ENCODE data around the gene GSTA5. TPM values are rescaled to one million over a fixed set of nuclear protein-coding genes. Genes with fewer than 3 reads are reported as not detected.
"Not testable (repeated sequence)": the region's sequence is repeated elsewhere in the genome, so short reads cannot be mapped to it uniquely, and the experiment has no call there.

The GSTA5 gene
- total RNA-seq, 2 donors from 2014 or later = not detected

GRCh38 chr6:52829046-52829817 is 11.4 kb downstream of the GSTA5 start:
- H3K4me3 ChIP-seq = no peak overlapping the region
- no peaks in the 10 kb centered on the region for H3K9me3 ChIP-seq
- no peak for DNase-seq (ENCODE audit: low spot score)
- 88% methylated on average over 34 of the region's 37 CpGs for WGBS
- H3K27me3 ChIP-seq (replicated peaks; ENCODE audit: insufficient read depth) = no peaks in the 10 kb centered on the region
- no peak overlapping the region for H3K27ac ChIP-seq
- TF ChIP-seq POLR2AphosphoS5 (IDR thresholded peaks at IDR 0.05) = no peak
- no peaks in the 10 kb centered on the region for H3K4me1 ChIP-seq (replicated peaks)
- no peaks in the 10 kb centered on the region for H3K36me3 ChIP-seq
- intact Hi-C loops (cut with DNase I) = no loop called here

DNA sequence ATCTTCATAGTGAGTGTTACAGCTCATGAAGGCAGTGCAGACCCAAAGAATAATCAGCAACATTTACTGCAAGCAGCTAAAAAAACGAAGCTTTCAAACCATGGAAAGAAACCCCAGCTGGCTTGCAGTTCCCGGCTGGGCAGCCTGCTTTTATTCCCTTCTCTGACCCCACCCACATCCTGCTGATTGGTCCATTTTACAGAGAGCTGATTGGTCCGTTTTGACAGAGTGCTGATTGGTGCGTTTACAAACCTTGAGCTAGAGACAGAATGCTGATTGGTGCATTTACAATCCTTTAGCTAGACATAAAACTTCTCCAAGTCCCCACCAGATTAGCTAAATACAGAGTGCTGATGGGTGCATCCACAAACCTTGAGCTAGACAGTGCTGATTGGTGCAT is 12.0 kb downstream of the GSTA5 start:
- H3K36me3 ChIP-seq; H3K9me3 ChIP-seq; DNase-seq (ENCODE audit: low spot score); intact Hi-C loops (cut with DNase I); H3K4me1 ChIP-seq (replicated peaks); H3K27ac ChIP-seq; H3K4me3 ChIP-seq; H3K27me3 ChIP-seq (replicated peaks; ENCODE audit: insufficient read depth): not testable (repeated sequence)
- 80% methylated on average over 4 of the region's 4 CpGs for WGBS

DNA sequence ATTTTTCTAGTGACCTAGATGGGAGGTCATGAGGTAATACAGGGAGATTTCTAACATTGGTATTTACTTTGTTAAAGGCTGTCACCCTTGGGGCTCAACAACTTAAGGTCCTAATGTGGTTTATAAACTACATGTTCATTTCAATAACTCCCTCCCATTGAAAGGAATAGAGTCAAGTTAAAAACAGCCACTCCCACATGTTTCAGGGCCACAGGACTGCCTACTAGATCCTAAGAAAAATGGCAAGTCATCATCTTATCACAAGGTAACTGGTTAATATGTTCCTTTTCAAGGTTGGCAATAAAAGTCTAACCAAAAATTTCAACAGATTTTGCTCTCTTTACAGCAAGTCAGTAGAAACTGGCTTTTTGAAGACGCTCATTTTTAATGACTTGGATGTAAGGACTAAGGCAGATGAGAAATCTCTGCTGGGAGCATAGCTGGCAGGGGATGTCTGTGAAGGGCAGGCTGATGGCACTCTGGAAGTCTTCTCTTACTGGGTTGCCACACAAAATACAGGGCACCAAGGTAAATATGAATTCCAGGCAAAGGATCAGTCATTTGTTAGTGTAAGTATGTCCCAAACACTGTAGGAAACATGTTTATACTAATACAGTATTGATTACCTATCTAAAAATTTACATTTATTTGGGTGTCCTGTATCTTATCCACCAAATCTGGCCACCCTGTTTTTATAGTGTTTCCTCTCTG is 13.4 kb downstream of the GSTA5 start:
- H3K4me1 ChIP-seq (replicated peaks); H3K27me3 ChIP-seq (replicated peaks; ENCODE audit: insufficient read depth); H3K36me3 ChIP-seq; intact Hi-C loops (cut with DNase I); DNase-seq (ENCODE audit: low spot score); H3K4me3 ChIP-seq; H3K27ac ChIP-seq; H3K9me3 ChIP-seq: not testable (repeated sequence)
- WGBS = 89% methylated on average over 1 of the region's 1 CpG

DNA sequence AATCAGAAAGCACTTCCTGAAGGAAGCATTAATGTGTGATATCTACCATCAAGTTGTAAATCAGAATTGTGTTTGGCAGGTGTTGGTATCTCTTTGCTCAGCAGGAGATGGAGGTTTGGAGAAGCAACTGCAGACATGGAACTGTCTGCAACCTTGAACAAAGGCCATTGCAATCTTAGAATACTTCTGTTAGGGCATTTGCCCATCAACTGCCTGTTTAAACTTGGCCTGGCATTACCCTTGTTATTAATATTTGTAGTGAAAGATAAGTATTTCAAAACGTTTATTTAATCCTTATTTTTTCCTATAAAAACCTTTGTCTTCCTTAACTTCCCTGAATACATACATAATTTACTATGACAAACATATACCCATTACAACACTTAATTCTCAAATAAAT is 14.1 kb downstream of the GSTA5 start:
- no peaks in the 10 kb centered on the region for H3K27me3 ChIP-seq (replicated peaks; ENCODE audit: insufficient read depth)
- 8% methylated on average over 1 of the region's 1 CpG for whole genome bisulfite sequencing
- no peak overlapping the region for H3K27ac ChIP-seq
- no peaks in the 10 kb centered on the region for H3K4me1 ChIP-seq (replicated peaks)
- H3K9me3 ChIP-seq = no peaks in the 10 kb centered on the region
- H3K4me3 ChIP-seq = no peak overlapping the region
- intact Hi-C loops (cut with DNase I) = no loop called here
- no peak for DNase-seq (ENCODE audit: low spot score)
- no peaks in the 10 kb centered on the region for H3K36me3 ChIP-seq
- no peak for TF ChIP-seq CTCF (IDR thresholded peaks at IDR 0.05)
- TF ChIP-seq POLR2AphosphoS5 (IDR thresholded peaks at IDR 0.05) = no peak
- no peak for TF ChIP-seq POLR2A (IDR thresholded peaks at IDR 0.05)

- DNase-seq (ENCODE audit: low spot score); intact Hi-C loops (cut with DNase I); H3K27ac ChIP-seq; H3K4me1 ChIP-seq (replicated peaks); H3K4me3 ChIP-seq; H3K27me3 ChIP-seq (replicated peaks; ENCODE audit: insufficient read depth); H3K36me3 ChIP-seq; H3K9me3 ChIP-seq: not testable (repeated sequence)
- 74% methylated on average over 4 of the region's 4 CpGs for WGBS
These were observed 14.6 kb downstream of the GSTA5 start for GRCh38 chr6:52825900-52826459.

DNA sequence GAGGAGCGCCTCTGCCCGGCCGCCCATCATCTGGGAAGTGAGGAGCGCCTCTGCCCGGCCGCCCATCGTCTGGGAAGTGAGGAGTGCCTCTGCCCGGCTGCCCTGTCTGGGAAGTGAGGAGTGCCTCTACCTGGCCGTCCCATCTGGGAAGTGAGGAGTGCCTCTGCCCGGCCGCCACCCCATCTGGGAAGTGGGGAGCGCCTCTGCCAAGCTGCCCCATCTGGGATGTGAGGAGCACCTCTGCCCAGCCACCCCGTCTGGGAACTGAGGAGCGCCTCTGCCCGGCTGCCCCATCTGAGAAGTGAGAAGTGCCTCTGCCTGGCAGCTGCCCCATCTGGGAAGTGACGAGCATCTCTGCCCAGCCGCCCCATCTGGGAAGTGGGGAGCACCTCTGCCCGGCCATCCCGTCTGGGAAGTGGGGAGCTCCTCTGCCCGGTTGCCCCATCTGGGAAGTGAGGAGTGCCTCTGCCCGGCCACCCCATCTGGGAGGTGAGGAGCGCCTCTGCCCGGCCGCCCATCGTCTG is 15.3 kb downstream of the GSTA5 start:
- intact Hi-C loops (cut with DNase I); H3K27me3 ChIP-seq (replicated peaks; ENCODE audit: insufficient read depth): not testable (repeated sequence)
- WGBS = 97% methylated on average over 25 of the region's 25 CpGs

DNA sequence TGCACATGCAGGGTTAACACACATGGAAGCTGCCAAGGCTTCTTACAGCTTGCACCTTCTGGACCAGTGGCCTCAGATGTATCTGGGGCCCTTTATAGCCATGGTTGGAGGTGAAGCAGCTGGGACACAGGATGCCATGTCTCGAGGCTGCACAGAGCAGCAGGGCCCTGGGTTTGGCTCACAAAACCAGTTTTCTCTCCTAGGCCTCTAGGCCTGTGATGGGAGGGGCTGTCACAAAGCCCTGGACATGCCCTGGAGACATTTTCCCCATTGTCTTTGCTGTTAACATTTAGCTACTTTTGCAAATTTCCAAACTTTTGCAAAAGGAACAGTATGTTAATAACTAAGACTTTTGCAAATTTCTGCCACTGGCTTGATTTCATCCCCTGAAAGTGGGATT is 18.8 kb downstream of the GSTA5 start:
- intact Hi-C loops (cut with DNase I) = no loop called here
- DNase-seq (ENCODE audit: low spot score) = no peak
- no peak overlapping the region for H3K27ac ChIP-seq
- TF ChIP-seq CTCF (IDR thresholded peaks at IDR 0.05) (no peak), POLR2A (IDR thresholded peaks at IDR 0.05) (no peak), POLR2AphosphoS5 (IDR thresholded peaks at IDR 0.05) (no peak)
- no peaks in the 10 kb centered on the region for H3K9me3 ChIP-seq
- H3K4me1 ChIP-seq (replicated peaks) = no peaks in the 10 kb centered on the region
- H3K27me3 ChIP-seq (replicated peaks; ENCODE audit: insufficient read depth) = no peaks in the 10 kb centered on the region
- no peak overlapping the region for H3K4me3 ChIP-seq
- no peaks in the 10 kb centered on the region for H3K36me3 ChIP-seq
- 28% methylated on average over 1 of the region's 1 CpG for WGBS

More for the DNA sequence above, 15.3 kb downstream of the GSTA5 start:
- H3K27ac ChIP-seq; DNase-seq (ENCODE audit: low spot score); H3K9me3 ChIP-seq; H3K36me3 ChIP-seq; H3K4me3 ChIP-seq; H3K4me1 ChIP-seq (replicated peaks): not testable (repeated sequence)
